Measurements from ENCODE around the gene C1orf185.
"Not testable (repeated sequence)": the region's sequence is repeated elsewhere in the genome, so short reads cannot be mapped to it uniquely, and the experiment has no call there.

C1orf185 gene

GRCh38 chr1:51139474-51139873 lies 37.4 kb downstream of the C1orf185 start:
- no peak for DNase-seq

- DNase-seq = no peak
Measured at GRCh38 chr1:51147394-51147793, 45.4 kb downstream of the C1orf185 start.

GRCh38 chr1:51154776-51155175 lies 52.7 kb downstream of the C1orf185 start:
- DNase-seq = no peak

GRCh38 chr1:51156752-51157151 lies 54.7 kb downstream of the C1orf185 start:
- no peak for DNase-seq

- DNase-seq = no peak
Measured at GRCh38 chr1:51157395-51157794, 55.4 kb downstream of the C1orf185 start.

GRCh38 chr1:51158263-51158662 lies 56.2 kb downstream of the C1orf185 start:
- no peak for DNase-seq

- not testable (repeated sequence) for DNase-seq
Measured at GRCh38 chr1:51162560-51162959, 60.5 kb downstream of the C1orf185 start.

- no peak for DNase-seq
Measured at GRCh38 chr1:51165540-51165939, 63.5 kb downstream of the C1orf185 start.

- no peak for DNase-seq
Measured at GRCh38 chr1:51168266-51168845, 66.3 kb downstream of the C1orf185 start.

- DNase-seq = no peak
Measured at GRCh38 chr1:51168936-51169335, 66.9 kb downstream of the C1orf185 start.

GRCh38 chr1:51170342-51170741 lies 68.3 kb downstream of the C1orf185 start:
- no peak for DNase-seq

- no peak for DNase-seq
Measured at GRCh38 chr1:51172811-51173210, 70.8 kb downstream of the C1orf185 start.

GRCh38 chr1:51175278-51175677 lies 73.2 kb downstream of the C1orf185 start:
- no peak for DNase-seq

- not testable (repeated sequence) for DNase-seq
Measured at GRCh38 chr1:51177988-51178387, 76.0 kb downstream of the C1orf185 start.

GRCh38 chr1:51188230-51188629 lies 86.2 kb downstream of the C1orf185 start:
- DNase-seq = no peak

- DNase-seq = no peak
Measured at GRCh38 chr1:51189421-51190073, 87.5 kb downstream of the C1orf185 start.

- DNase-seq = no peak
Measured at GRCh38 chr1:51190961-51191360, 88.9 kb downstream of the C1orf185 start.

GRCh38 chr1:51192213-51192843 lies 90.3 kb downstream of the C1orf185 start:
- DNase-seq = peak; percentile 72

- DNase-seq = no peak
Measured at GRCh38 chr1:51193564-51193963, 91.5 kb downstream of the C1orf185 start.
